Fibroblast of lung (primary cell): ENCODE measurements around the gene ST6GALNAC6. TPM values are rescaled to one million over a fixed set of nuclear protein-coding genes. Genes with fewer than 3 reads are reported as not detected.

Experiments used
- DNase-seq, 2 donors: peaks; one replicate each; pipeline versions ENCODE4 v3.0.0 to v3.0.0-alpha.2; 2010; ENCODE audit warnings: low read depth in 2 of 2
- H2AFZ ChIP-seq: 2 replicates; pipeline ENCODE4 v1.5.1; 2012; ENCODE audit warnings: low read length, control low read depth, inconsistent platforms
- H3K27ac ChIP-seq: 2 replicates; pipeline ENCODE4 v1.5.1; 2011; ENCODE audit warnings: low read length, control low read depth; ENCODE audit not compliant: insufficient read depth
- H3K27me3 ChIP-seq: 2 replicates; pipeline ENCODE4 v1.5.1; 2011; ENCODE audit warnings: mild to moderate bottlenecking, low read length; ENCODE audit not compliant: control insufficient read depth, insufficient read depth
- H3K36me3 ChIP-seq: 2 replicates; pipeline ENCODE4 v1.5.1; 2011; ENCODE audit warnings: low read length; ENCODE audit not compliant: control insufficient read depth, insufficient read depth
- H3K4me1 ChIP-seq: 2 replicates; pipeline ENCODE4 v1.5.1; 2011; ENCODE audit warnings: low read length; ENCODE audit not compliant: control insufficient read depth, insufficient read depth; ENCODE audit errors: extremely low read depth
- H3K4me2 ChIP-seq: 2 replicates; pipeline ENCODE4 v1.5.1; 2011; ENCODE audit warnings: low read length, control low read depth; ENCODE audit not compliant: insufficient read depth; ENCODE audit errors: extremely low read depth
- H3K4me3 ChIP-seq, 4 experiments: fragments of 200-600 bp in 1 of 4; sonication (generic) in 1 of 4; replicated peaks in 1 of 4; 2 replicates each; pipeline ENCODE4 v1.5.1; 2011 to 2016; ENCODE audit warnings: low read length in 4 of 4, low read depth in 3 of 4, mild to moderate bottlenecking in 3 of 4, control low read depth in 2 of 4, inconsistent platforms in 1 of 4, mixed read lengths in 1 of 4; ENCODE audit not compliant: insufficient read depth in 1 of 4; ENCODE audit errors: control extremely low read depth in 1 of 4
- H3K79me2 ChIP-seq: 2 replicates; pipeline ENCODE4 v1.5.1; 2012; ENCODE audit warnings: mild to moderate bottlenecking, low read length, inconsistent platforms; ENCODE audit not compliant: control insufficient read depth, insufficient read depth
- H3K9ac ChIP-seq: 2 replicates; pipeline ENCODE4 v1.5.1; 2011; ENCODE audit warnings: mild to moderate bottlenecking, low read length, control low read depth; ENCODE audit not compliant: insufficient read depth
- H3K9me3 ChIP-seq: 2 replicates; pipeline ENCODE4 v1.5.1; 2012; ENCODE audit warnings: low read depth, low read length; ENCODE audit not compliant: control insufficient read depth, insufficient read depth
- H4K20me1 ChIP-seq: 2 replicates; pipeline ENCODE4 v1.5.1; 2011; ENCODE audit warnings: low read length; ENCODE audit not compliant: control insufficient read depth, insufficient read depth; ENCODE audit errors: extremely low read depth
- CTCF ChIP-seq, 2 donors: IDR thresholded peaks in 1 of 2; conservative IDR thresholded peaks in 1 of 2; 1 replicate in 1 of 2; 2 replicates in 1 of 2; pipeline ENCODE4 v1.5.1; 2011 to 2012; ENCODE audit warnings: low read length in 2 of 2, control low read depth in 1 of 2, inconsistent platforms in 1 of 2, low read depth in 1 of 2, mild to moderate bottlenecking in 1 of 2
- EZH2 ChIP-seq: IDR thresholded peaks from 2 replicates; pipeline ENCODE4 v1.5.1; 2012; ENCODE audit warnings: low read length, control low read depth, mild to moderate bottlenecking; ENCODE audit errors: missing control alignments
- polyA plus RNA-seq, 2 donors: library from polyadenylated mRNA; depleted of rRNA in 1 of 2; stranded (reverse) in 1 of 2; unstranded in 1 of 2; fragments of >200 nt; gene quantifications; 2 replicates each; pipeline ENCODE4 v1.2.1, GENCODE V29; 2011 to 2012; ENCODE audit warnings: missing spikeins in 1 of 2
- total RNA-seq: library from RNA; depleted of rRNA; stranded (reverse); fragments of >200 nt; gene quantifications from 2 replicates; pipeline ENCODE4 v1.2.1, GENCODE V29; 2014

ST6GALNAC6 gene
- total and polyA plus RNA-seq, 2 donors (not counting 1 experiment from before 2014, with no cell fraction given): 56.0 to 69.5 TPM

- DNase-seq: no peak
- H4K20me1 ChIP-seq: no peaks in the 10 kb centered on the region
- H3K79me2 ChIP-seq: peaks cover 30% of the 10 kb centered on the region
- no peak overlapping the region for H3K4me2 ChIP-seq
- peaks cover 11% of the 10 kb centered on the region for H3K4me1 ChIP-seq
- no peak overlapping the region for H3K27ac ChIP-seq
- no peaks in the 10 kb centered on the region for H3K27me3 ChIP-seq
- no peak overlapping the region for H3K9ac ChIP-seq
- no peaks in the 10 kb centered on the region for H3K9me3 ChIP-seq
- TF ChIP-seq CTCF (conservative IDR thresholded peaks at IDR 0.05 in 1 of 2, IDR thresholded peaks at IDR 0.05 in 1 of 2; ENCODE audit: low read depth in 1 of 2, low read length in 2 of 2) (no peak), EZH2 (no peak)
- H2AFZ ChIP-seq: peak overlapping the region; percentile 18
- peaks cover 5% of the 10 kb centered on the region for H3K36me3 ChIP-seq
- peak overlapping the region in 2 of 4 experiments; percentile 68 to 93 for H3K4me3 ChIP-seq
Measured at GRCh38 chr9:127938298-127938690, 38.9 kb upstream of the ST6GALNAC6 start.

- Histone ChIP-seq H4K20me1 (no peaks in the 10 kb centered on the region), H3K4me1 (peaks cover 15% of the 10 kb centered on the region), H3K9me3 (no peaks in the 10 kb centered on the region), H3K4me2 (peak within 1 kb of the TSS; percentile 95), H3K27ac (peak within 1 kb of the TSS; percentile 74), H2AFZ (peak within 1 kb of the TSS; percentile 75), H3K4me3 (peak within 1 kb of the TSS; percentile 68 to 93 (median 77)), H3K9ac (peak within 1 kb of the TSS; percentile 69), H3K36me3 (peaks cover 5% of the 10 kb centered on the region), H3K79me2 (peaks cover 30% of the 10 kb centered on the region), H3K27me3 (no peaks in the 10 kb centered on the region)
- TF ChIP-seq EZH2 (no peak), CTCF (conservative IDR thresholded peaks at IDR 0.05 in 1 of 2, IDR thresholded peaks at IDR 0.05 in 1 of 2; ENCODE audit: low read depth in 1 of 2, low read length in 2 of 2) (no peak)
- DNase-seq: peak; percentile 80 to 85
Measured at GRCh38 chr9:127937388-127938297, 38.2 kb upstream of the ST6GALNAC6 start, which contains the start of gene DPM2. Gene DPM2 (minus strand): TSS chr9:127937854. CDS start chr9:127937820, 34 bp downstream.

GRCh38 chr9:127937056-127937387 lies 37.6 kb upstream of the ST6GALNAC6 start:
- H3K4me2 ChIP-seq: peak overlapping the region; percentile 95
- H4K20me1 ChIP-seq: no peaks in the 10 kb centered on the region
- peaks cover 15% of the 10 kb centered on the region for H3K4me1 ChIP-seq
- no peak for DNase-seq
- H3K9ac ChIP-seq: peak overlapping the region; percentile 69
- H2AFZ ChIP-seq: peak overlapping the region; percentile 3
- no peak for TF ChIP-seq EZH2
- no peak for TF ChIP-seq CTCF (conservative IDR thresholded peaks at IDR 0.05 in 1 of 2, IDR thresholded peaks at IDR 0.05 in 1 of 2; ENCODE audit: low read depth in 1 of 2, low read length in 2 of 2)
- peaks cover 30% of the 10 kb centered on the region for H3K79me2 ChIP-seq
- H3K27me3 ChIP-seq: no peaks in the 10 kb centered on the region
- peaks cover 5% of the 10 kb centered on the region for H3K36me3 ChIP-seq
- H3K9me3 ChIP-seq: no peaks in the 10 kb centered on the region
- peak overlapping the region; percentile 74 for H3K27ac ChIP-seq
- peak overlapping the region; percentile 68 to 93 (median 77) for H3K4me3 ChIP-seq
